Activated CD4-positive, alpha-beta T cell treated with anti-CD3 and anti-CD28 coated beads, Interleukin-2, amount 10 ng/mL, durations not matched to agents 7 days and 5 days (primary cell): Measurements from ENCODE around the gene CARD9. TPM values are rescaled to one million over a fixed set of nuclear protein-coding genes. Genes with fewer than 3 reads are reported as not detected.

ENCODE experiments used
- CTCF ChIA-PET: fragments of 350-600 bp; sonication (Branson Sonifier 250); formaldehyde crosslinking; loops from one replicate; lab custom pipeline; 2021; ENCODE audit warnings: antibody characterized with exemption; lab: Charles Lee
- POLR2A ChIA-PET: fragments of 350-600 bp; sonication (Branson Sonifier 250); formaldehyde crosslinking; loops from one replicate; lab custom pipeline; 2021; ENCODE audit warnings: antibody characterized with exemption; lab: Charles Lee
- DNase-seq: peaks from one replicate; pipeline ENCODE4 v3.0.0-alpha.2; 2020
- H3K27ac Mint-ChIP-seq: one replicate; pipeline ENCODE4 v1.8.0; 2021; ENCODE audit warnings: mild to moderate bottlenecking, moderate library complexity, mixed read lengths
- H3K27me3 Mint-ChIP-seq: one replicate; pipeline ENCODE4 v1.8.0; 2021; ENCODE audit warnings: mixed read lengths
- H3K36me3 Mint-ChIP-seq: one replicate; pipeline ENCODE4 v1.8.0; 2021; ENCODE audit warnings: low read depth, mixed read lengths
- H3K4me1 Mint-ChIP-seq: one replicate; pipeline ENCODE4 v1.8.0; 2021; ENCODE audit warnings: mixed read lengths
- H3K4me3 Mint-ChIP-seq: one replicate; pipeline ENCODE4 v1.8.0; 2021; ENCODE audit warnings: mild to moderate bottlenecking, moderate library complexity, mixed read lengths
- H3K9me3 Mint-ChIP-seq: one replicate; pipeline ENCODE4 v1.8.0; 2021; ENCODE audit warnings: mixed read lengths
- total RNA-seq, 2 experiments: library from RNA; stranded (reverse); gene quantifications; one replicate each; pipeline ENCODE4 v1.2.3, GENCODE V29; 2021

The CARD9 gene
- total RNA-seq, 2 experiments from 2014 or later: 0.44 to 0.69 TPM

DNA sequence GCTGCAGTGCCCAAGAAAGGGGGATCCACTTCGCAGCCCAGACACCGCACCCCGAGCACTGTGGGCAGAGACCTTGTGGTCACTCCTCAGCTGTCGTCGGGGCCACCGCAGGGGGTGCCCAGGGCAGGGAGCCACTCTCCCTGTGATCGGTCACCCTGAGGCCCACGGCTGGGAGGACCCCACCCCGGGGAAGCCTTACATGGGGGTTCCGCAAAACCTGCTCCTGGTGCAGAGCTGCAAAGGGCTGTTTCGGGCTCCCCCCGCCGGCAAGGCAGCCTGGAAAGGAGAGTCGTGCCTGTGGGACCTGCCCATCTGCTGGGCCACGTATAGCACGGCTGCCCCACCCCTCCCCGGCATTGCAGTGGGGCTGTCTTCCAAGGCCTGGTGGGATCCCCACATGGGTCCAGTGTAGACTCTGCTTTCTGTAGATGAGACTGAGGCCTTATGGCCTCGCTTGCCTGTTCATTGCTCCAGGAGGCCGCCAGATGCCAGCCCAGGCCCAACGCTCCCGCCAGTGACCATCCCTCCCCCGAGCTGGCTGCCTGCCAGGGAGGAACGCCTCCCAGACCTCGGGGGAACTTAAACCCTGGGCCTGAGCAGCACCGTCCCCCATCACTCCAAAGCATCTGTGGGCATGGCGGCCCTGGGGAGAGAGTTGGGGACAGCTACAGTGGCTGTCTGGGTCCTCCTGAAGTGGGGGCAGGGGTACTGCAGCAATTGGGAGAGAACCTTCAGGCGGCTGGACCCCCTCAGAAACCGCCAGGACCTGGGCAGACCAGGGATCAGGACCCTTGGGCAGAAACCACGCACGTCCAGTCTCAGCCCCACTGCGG is 8.3 kb downstream of the CARD9 start:
- ChIA-PET CTCF (interaction anchor here (1.4 to 5.2 kb wide), 2 partner anchors 19 to 39 kb away, joined by 3 to 106 read pairs; no protein-coding TSS in a partner anchor), POLR2A (no interaction called here)
- Mint-ChIP-seq H3K4me3 (no peak overlapping the region), H3K4me1 (peaks cover 4% of the 10 kb centered on the region), H3K9me3 (no peaks in the 10 kb centered on the region), H3K27me3 (no peaks in the 10 kb centered on the region), H3K27ac (no peak overlapping the region), H3K36me3 (no peaks in the 10 kb centered on the region)
- DNase-seq: no peak

DNA sequence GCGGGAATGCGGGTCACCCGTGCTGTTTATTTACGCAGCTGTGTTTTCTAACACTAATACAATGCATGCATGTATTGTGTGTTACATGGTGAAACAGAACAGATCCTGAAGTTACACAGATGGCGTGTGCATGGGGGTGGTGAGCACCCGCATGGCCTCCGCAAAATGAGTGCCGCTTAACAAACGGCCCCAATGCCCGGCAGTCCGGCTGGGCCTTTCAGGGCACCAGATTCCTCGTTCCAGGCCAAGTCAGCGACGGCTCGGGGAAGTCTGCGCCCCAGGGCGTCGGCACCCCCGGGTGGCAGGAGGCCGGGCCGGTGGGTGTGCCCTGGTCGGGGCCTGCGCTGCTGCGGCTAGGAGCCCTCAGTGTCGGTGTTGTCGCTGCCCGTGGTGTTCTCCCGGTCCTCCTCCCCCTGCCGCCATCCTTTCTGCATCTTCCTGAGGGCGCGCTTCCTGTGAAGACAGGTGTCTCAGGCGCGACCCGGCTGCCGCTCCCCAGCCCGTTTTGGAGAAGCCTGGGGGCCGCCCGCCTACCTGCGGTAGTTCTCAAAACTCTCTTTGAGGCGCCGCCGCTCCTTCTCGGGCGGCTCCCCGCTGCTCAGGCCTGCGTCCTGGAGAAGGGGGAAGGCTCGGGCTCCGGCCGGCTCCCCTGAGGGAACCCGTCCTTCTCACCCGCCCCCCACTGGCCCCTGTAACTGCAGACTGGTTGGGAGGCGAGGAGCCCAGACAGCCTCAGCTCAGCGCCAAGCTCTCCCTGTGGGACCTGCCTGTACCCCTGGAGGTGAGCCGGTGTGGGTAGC is 9.3 kb downstream of the CARD9 start:
- no peaks in the 10 kb centered on the region for H3K27me3 Mint-ChIP-seq
- CTCF ChIA-PET: interaction anchor here (0.6 to 5.2 kb wide), 18 partner anchors 8 to 308 kb away, joined by 3 to 106 read pairs (median 4); partner anchors contain the start of genes ENTR1 and PMPCA
- DNase-seq: no peak

DNA sequence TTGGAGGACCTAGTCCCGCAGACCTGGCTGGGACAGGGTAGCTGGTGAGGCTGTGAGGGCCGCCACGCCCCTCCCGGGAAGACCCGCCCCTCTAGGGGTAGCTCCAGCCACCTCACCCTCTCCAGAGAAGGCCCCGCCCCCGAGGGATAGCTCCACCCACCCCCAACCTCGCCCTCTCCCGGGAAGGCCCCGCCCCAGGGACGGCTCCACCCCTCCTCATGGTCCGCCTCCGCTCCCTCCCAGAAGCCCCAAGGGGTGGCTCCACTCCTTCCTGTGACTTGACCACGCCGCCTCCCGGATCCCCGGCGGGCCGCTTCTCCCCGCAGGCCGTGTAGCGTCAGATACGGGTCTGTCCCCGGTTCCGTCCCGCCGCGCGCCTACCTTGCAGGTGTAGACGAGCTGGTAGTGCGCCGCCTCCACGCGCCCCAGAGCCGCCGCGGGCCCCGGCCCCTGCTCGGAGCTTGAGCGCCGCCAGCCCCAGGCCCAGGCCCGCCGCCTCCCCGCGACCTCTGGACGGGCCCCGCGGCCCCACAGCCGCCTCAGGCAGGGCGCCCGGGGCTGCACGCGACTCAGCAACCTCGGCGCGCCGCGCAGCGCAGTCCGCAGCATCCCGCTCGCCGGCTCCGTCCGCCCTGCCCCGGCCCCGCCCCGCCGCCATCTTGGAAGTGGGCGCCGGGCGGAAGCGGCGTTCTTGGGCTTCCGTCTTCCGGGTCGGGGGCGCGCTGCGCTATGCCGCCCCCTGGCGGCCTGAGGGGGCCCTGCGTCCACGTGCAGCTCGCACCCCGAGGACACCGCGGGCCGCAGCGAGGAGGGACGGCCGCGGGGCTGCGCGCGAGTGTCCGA is 10.1 kb downstream of the CARD9 start, which contains the start of gene DNLZ:
Gene DNLZ (minus strand): TSS at position 639 of the 843 bp plus-strand sequence. CDS start 30 bp downstream, at position 609.
- no peaks in the 10 kb centered on the region for H3K36me3 Mint-ChIP-seq
- DNase-seq: peak; percentile 94
- no peaks in the 10 kb centered on the region for H3K9me3 Mint-ChIP-seq
- peak within 1 kb of the TSS; percentile 84 for H3K4me3 Mint-ChIP-seq
- H3K27me3 Mint-ChIP-seq: no peaks in the 10 kb centered on the region
- peaks cover 4% of the 10 kb centered on the region for H3K4me1 Mint-ChIP-seq
- H3K27ac Mint-ChIP-seq: peak within 1 kb of the TSS; percentile 92
- POLR2A ChIA-PET: interaction anchor here (0.7 kb wide), 1 partner anchor 401 kb away, joined by 3 read pairs; the partner anchor contains the start of gene LCN15
- CTCF ChIA-PET: interaction anchor here (0.6 to 5.2 kb wide), 24 partner anchors 9 to 487 kb away, joined by 3 to 106 read pairs (median 4); partner anchors contain the start of genes ENTR1, PMPCA and UBAC1

More for the DNA sequence above, 9.3 kb downstream of the CARD9 start:
- Mint-ChIP-seq H3K4me3 (no peak overlapping the region), H3K27ac (peak overlapping the region; percentile 36), H3K36me3 (no peaks in the 10 kb centered on the region), H3K9me3 (no peaks in the 10 kb centered on the region), H3K4me1 (peaks cover 4% of the 10 kb centered on the region)
- POLR2A ChIA-PET: interaction anchor here (0.7 kb wide), 1 partner anchor 46 kb away, joined by 3 read pairs; no protein-coding TSS in a partner anchor

- Mint-ChIP-seq H3K36me3 (no peaks in the 10 kb centered on the region), H3K4me3 (peak overlapping the region; percentile 84), H3K4me1 (peaks cover 4% of the 10 kb centered on the region), H3K9me3 (no peaks in the 10 kb centered on the region), H3K27me3 (no peaks in the 10 kb centered on the region), H3K27ac (peak overlapping the region; percentile 92)
- CTCF ChIA-PET: interaction anchor here (0.6 to 5.2 kb wide), 13 partner anchors 9 to 401 kb away, joined by 3 to 106 read pairs (median 4); partner anchors contain the start of gene UBAC1
- POLR2A ChIA-PET: interaction anchor here (0.7 kb wide), 1 partner anchor 402 kb away, joined by 3 read pairs; the partner anchor contains the start of gene LCN15
- DNase-seq: no peak
These were observed 11.1 kb downstream of the CARD9 start for GRCh38 chr9:136362450-136362784.

DNA sequence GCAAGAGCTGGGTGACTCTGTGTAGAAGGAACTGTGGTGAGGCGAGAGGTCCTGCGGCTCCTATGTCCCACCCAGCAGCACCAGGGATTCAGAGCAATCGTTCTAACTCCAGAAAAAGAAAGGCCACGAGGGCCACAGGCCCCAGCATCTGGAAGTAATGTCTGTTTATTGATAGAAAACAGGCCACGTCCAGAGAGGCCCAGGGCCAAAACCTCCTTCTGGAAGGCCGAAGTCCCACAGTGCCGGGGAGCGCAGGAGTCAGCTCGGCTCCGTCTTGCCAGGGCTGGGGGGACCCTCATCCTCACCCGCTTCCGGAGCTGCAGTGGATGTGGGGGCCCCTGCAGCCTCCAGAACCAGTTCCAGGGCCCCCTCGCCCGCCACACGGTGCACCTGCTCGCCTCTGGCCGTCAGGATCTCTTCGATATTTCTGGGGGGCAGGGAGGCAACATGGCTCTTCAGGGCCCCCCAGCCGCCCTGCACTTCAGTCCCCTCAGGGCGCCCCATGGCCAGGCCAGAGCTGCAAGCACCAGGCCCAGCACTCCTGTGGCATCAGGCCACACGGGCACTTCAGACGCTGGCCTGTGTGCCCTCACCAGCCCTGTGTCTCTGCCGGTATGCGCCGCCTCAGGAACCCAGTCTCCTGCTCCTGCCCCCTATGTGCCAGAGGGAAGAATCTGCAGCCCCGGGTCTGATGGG is 11.6 kb downstream of the CARD9 start:
- H3K36me3 Mint-ChIP-seq: no peaks in the 10 kb centered on the region
- no peaks in the 10 kb centered on the region for H3K9me3 Mint-ChIP-seq
- ChIA-PET POLR2A (no interaction called here), CTCF (interaction anchor here (1.3 to 5.2 kb wide), 5 partner anchors 8 to 39 kb away, joined by 3 to 106 read pairs (median 12); no protein-coding TSS in a partner anchor)
- no peak overlapping the region for H3K27ac Mint-ChIP-seq
- H3K4me3 Mint-ChIP-seq: no peak overlapping the region
- peaks cover 4% of the 10 kb centered on the region for H3K4me1 Mint-ChIP-seq
- DNase-seq: no peak
- H3K27me3 Mint-ChIP-seq: no peaks in the 10 kb centered on the region

GRCh38 chr9:136361047-136361753 is 12.3 kb downstream of the CARD9 start:
- Mint-ChIP-seq H3K4me1 (peaks cover 4% of the 10 kb centered on the region), H3K27ac (no peak overlapping the region), H3K36me3 (no peaks in the 10 kb centered on the region), H3K27me3 (no peaks in the 10 kb centered on the region), H3K9me3 (no peaks in the 10 kb centered on the region), H3K4me3 (no peak overlapping the region)
- POLR2A ChIA-PET: no interaction called here
- no peak for DNase-seq
- CTCF ChIA-PET: interaction anchor here (2.1 kb wide), 1 partner anchor 14 kb away, joined by 4 read pairs; no protein-coding TSS in a partner anchor

DNA sequence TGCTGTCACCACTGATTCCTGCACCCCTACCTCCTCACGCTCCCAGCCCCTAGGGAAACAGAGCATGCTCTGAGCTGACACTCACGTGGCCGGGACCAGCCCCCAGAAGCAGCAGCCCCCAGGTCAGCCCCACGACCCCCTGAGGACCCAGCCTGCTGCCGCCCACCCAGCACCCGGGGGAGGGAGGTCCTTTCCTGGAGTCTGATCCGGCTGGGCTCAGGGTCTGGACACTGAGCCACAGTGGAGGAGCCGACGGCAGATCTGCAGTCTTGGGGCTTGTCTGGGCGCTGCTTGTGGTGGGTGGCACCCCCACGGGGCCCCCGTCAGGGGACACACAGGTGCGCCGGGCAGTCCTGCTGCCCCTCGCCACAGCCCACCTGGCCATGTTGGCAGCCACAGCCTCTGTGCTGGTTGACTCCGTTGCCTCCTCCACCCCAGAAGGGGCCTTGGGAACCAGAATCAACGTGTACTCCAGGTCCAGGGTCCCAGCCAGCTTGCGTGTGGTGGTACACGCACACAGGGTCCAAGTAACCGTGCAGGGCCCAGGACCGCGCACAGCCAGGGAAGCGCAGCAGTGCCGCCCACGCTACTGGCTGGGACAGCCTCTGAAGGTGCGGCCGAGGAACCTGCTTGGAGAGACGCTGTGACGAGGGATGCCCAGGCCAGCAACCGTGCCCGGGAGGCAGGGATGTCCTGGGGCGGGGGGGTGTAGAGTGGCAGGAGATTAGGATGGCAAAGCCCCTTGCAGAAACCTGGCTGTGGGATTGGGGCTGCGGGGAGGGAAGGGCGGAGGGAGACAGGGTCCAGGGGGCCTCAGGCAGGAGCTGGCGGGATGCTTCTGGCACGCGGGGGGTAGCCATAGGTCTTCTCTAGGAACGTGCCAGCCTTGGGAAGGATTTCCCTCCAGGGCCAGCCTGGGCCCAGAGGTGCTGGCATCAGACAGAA is 13.4 kb downstream of the CARD9 start:
- H3K4me3 Mint-ChIP-seq: no peak overlapping the region
- ChIA-PET POLR2A (no interaction called here), CTCF (no interaction called here)
- no peaks in the 10 kb centered on the region for H3K9me3 Mint-ChIP-seq
- DNase-seq: no peak
- no peak overlapping the region for H3K27ac Mint-ChIP-seq
- no peaks in the 10 kb centered on the region for H3K36me3 Mint-ChIP-seq
- H3K4me1 Mint-ChIP-seq: peaks cover 4% of the 10 kb centered on the region
- no peaks in the 10 kb centered on the region for H3K27me3 Mint-ChIP-seq

DNA sequence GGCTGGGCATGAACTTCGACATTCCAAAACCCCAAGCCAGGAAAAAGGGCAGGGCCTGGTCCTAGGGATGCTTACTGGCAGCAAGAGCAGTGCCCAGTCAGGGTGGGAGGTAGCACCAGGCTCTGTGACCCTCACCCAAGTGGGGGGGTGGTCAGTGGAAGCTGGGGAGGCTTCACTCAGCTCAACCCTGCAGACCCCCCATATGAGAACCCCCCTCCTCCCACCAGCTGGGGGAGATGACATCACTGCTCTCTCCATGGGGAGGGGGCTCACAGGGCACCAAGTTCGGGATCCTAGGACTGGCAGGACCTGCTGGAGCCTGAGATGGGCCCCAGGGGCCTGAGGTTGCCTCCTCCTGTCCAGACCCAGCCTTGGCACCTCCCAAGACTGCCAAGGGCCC is 14.6 kb downstream of the CARD9 start:
- Mint-ChIP-seq H3K4me1 (peaks cover 4% of the 10 kb centered on the region), H3K27me3 (no peaks in the 10 kb centered on the region), H3K27ac (no peak overlapping the region), H3K4me3 (no peak overlapping the region), H3K9me3 (no peaks in the 10 kb centered on the region), H3K36me3 (no peaks in the 10 kb centered on the region)
- no peak for DNase-seq
- ChIA-PET CTCF (no interaction called here), POLR2A (no interaction called here)

DNA sequence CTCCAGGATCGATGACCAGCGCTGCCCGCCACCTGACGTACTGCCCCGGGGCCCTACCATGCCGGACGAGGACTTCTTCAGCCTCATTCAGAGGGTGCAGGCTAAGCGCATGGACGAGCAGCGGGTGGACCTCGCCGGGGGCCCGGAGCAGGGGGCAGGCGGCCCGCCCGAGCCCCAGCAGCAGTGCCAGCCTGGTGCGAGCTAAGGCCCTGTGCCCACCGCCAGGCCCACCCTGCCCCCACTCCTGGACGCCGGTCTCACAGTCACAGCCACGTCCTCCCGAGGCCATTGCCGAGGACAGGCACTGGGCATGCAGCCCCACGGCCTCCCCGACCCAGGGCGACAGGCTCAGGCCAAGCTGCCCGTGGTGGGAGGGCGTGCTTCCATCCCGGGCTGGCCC is 15.5 kb downstream of the CARD9 start:
- no peak overlapping the region for H3K4me3 Mint-ChIP-seq
- H3K9me3 Mint-ChIP-seq: no peaks in the 10 kb centered on the region
- H3K27ac Mint-ChIP-seq: no peak overlapping the region
- ChIA-PET CTCF (no interaction called here), POLR2A (no interaction called here)
- H3K36me3 Mint-ChIP-seq: no peaks in the 10 kb centered on the region
- no peaks in the 10 kb centered on the region for H3K27me3 Mint-ChIP-seq
- DNase-seq: no peak
- peaks cover 4% of the 10 kb centered on the region for H3K4me1 Mint-ChIP-seq

GRCh38 chr9:136357202-136357725 is 16.2 kb downstream of the CARD9 start:
- no peaks in the 10 kb centered on the region for H3K27me3 Mint-ChIP-seq
- no peak overlapping the region for H3K4me3 Mint-ChIP-seq
- DNase-seq: no peak
- no peaks in the 10 kb centered on the region for H3K9me3 Mint-ChIP-seq
- H3K4me1 Mint-ChIP-seq: no peaks in the 10 kb centered on the region
- H3K36me3 Mint-ChIP-seq: no peaks in the 10 kb centered on the region
- CTCF ChIA-PET: no interaction called here
- H3K27ac Mint-ChIP-seq: no peak overlapping the region
- POLR2A ChIA-PET: no interaction called here
